Activated CD8-positive, alpha-beta memory T cell treated with anti-CD3 and anti-CD28 coated beads for 1 hour (primary cell): ENCODE data around the gene PLA2G4E.

Experiments
- DNase-seq, 2 donors: peaks; one replicate each; pipeline ENCODE4 v3.0.0-alpha.2; 2020; ENCODE audit warnings: low read depth in 1 of 2; ENCODE audit errors: extremely low read depth in 1 of 2

The PLA2G4E gene

GRCh38 chr15:41961595-41962202 lies 59.1 kb downstream of the PLA2G4E start:
- DNase-seq, result no peak

GRCh38 chr15:41961001-41961518 lies 59.8 kb downstream of the PLA2G4E start:
- DNase-seq, result no peak

- DNase-seq, result no peak
Observed at GRCh38 chr15:41958002-41958420, 62.8 kb downstream of the PLA2G4E start.

GRCh38 chr15:41957021-41957897 lies 63.6 kb downstream of the PLA2G4E start:
- DNase-seq, result no peak

GRCh38 chr15:41955807-41956525 lies 64.9 kb downstream of the PLA2G4E start:
- no peak for DNase-seq

- no peak for DNase-seq
Observed at GRCh38 chr15:41955100-41955499, 65.7 kb downstream of the PLA2G4E start.

- no peak for DNase-seq
Observed at GRCh38 chr15:41954036-41954435, 66.8 kb downstream of the PLA2G4E start.

- DNase-seq, result no peak
Observed at GRCh38 chr15:41952013-41952563, 68.8 kb downstream of the PLA2G4E start.

GRCh38 chr15:41951571-41951970 lies 69.3 kb downstream of the PLA2G4E start:
- DNase-seq, result no peak

- no peak for DNase-seq
Observed at GRCh38 chr15:41950489-41950888, 70.4 kb downstream of the PLA2G4E start.

GRCh38 chr15:41950127-41950483 lies 70.7 kb downstream of the PLA2G4E start:
- no peak for DNase-seq

GRCh38 chr15:41949401-41950126 lies 71.3 kb downstream of the PLA2G4E start:
- no peak for DNase-seq

- DNase-seq, result no peak
Observed at GRCh38 chr15:41948490-41948889, 72.4 kb downstream of the PLA2G4E start.

GRCh38 chr15:41946970-41947369 lies 73.9 kb downstream of the PLA2G4E start:
- DNase-seq, result no peak

GRCh38 chr15:41945731-41946130 lies 75.1 kb downstream of the PLA2G4E start:
- no peak for DNase-seq

GRCh38 chr15:41945221-41945620 lies 75.6 kb downstream of the PLA2G4E start:
- DNase-seq, result no peak

- DNase-seq, result no peak
Observed at GRCh38 chr15:41944313-41944940, 76.4 kb downstream of the PLA2G4E start.

GRCh38 chr15:41943543-41944312 lies 77.1 kb downstream of the PLA2G4E start:
- DNase-seq, result no peak

- no peak for DNase-seq
Observed at GRCh38 chr15:41942886-41943285, 78.0 kb downstream of the PLA2G4E start.
